Activated CD8-positive, alpha-beta T cell treated with anti-CD3 and anti-CD28 coated beads for 36 hours (primary cell): Measurements from ENCODE around the gene GNA14. TPM values are rescaled to one million over a fixed set of nuclear protein-coding genes. Genes with fewer than 3 reads are reported as not detected.
"Not testable (repeated sequence)": the region's sequence is repeated elsewhere in the genome, so short reads cannot be mapped to it uniquely, and the experiment has no call there.

ENCODE experiments used
- ATAC-seq: fragments of 200-7000 bp; cut with Tn5 transposase; one replicate; pipeline ENCODE4 v1.10.0; 2021; ENCODE audit warnings: mild to moderate bottlenecking, moderate library complexity
- CTCF ChIA-PET: fragments of 350-600 bp; sonication (Branson Sonifier 250); formaldehyde crosslinking; loops from one replicate; lab custom pipeline; 2021; ENCODE audit warnings: antibody characterized with exemption; lab: Charles Lee
- POLR2A ChIA-PET: fragments of 350-600 bp; sonication (Branson Sonifier 250); formaldehyde crosslinking; loops from one replicate; lab custom pipeline; 2021; ENCODE audit warnings: antibody characterized with exemption; lab: Charles Lee
- DNase-seq: peaks from one replicate; pipeline ENCODE4 v3.0.0-alpha.2; 2020
- H3K27ac Mint-ChIP-seq: one replicate; pipeline ENCODE4 v1.8.0; 2021; ENCODE audit warnings: mild to moderate bottlenecking, mixed read lengths
- H3K27me3 Mint-ChIP-seq: one replicate; pipeline ENCODE4 v1.8.0; 2021; ENCODE audit warnings: mixed read lengths
- H3K36me3 Mint-ChIP-seq: one replicate; pipeline ENCODE4 v1.8.0; 2021; ENCODE audit warnings: low read depth, mixed read lengths
- H3K4me1 Mint-ChIP-seq: one replicate; pipeline ENCODE4 v1.8.0; 2021; ENCODE audit warnings: low read depth, mixed read lengths
- H3K4me3 Mint-ChIP-seq: one replicate; pipeline ENCODE4 v1.8.0; 2021; ENCODE audit warnings: mild to moderate bottlenecking, moderate library complexity, mixed read lengths
- H3K9me3 Mint-ChIP-seq: one replicate; pipeline ENCODE4 v1.8.0; 2021; ENCODE audit warnings: mixed read lengths
- CTCF ChIP-seq: fragments of 200-600 bp; IDR thresholded peaks from one replicate; pipeline ENCODE4 v1.8.0; 2022; ENCODE audit warnings: antibody characterized with exemption, mild to moderate bottlenecking
- intact Hi-C: fragments of 100-400 bp; cut with micrococcal nuclease; formaldehyde crosslinking; loops from one replicate; pipeline ENCODE4 v1.10.0; 2022
- total RNA-seq, 2 experiments: library from RNA; stranded (reverse); gene quantifications; one replicate each; pipeline ENCODE4 v1.2.3, GENCODE V29; 2021

Gene GNA14
- not detected for total RNA-seq

DNA sequence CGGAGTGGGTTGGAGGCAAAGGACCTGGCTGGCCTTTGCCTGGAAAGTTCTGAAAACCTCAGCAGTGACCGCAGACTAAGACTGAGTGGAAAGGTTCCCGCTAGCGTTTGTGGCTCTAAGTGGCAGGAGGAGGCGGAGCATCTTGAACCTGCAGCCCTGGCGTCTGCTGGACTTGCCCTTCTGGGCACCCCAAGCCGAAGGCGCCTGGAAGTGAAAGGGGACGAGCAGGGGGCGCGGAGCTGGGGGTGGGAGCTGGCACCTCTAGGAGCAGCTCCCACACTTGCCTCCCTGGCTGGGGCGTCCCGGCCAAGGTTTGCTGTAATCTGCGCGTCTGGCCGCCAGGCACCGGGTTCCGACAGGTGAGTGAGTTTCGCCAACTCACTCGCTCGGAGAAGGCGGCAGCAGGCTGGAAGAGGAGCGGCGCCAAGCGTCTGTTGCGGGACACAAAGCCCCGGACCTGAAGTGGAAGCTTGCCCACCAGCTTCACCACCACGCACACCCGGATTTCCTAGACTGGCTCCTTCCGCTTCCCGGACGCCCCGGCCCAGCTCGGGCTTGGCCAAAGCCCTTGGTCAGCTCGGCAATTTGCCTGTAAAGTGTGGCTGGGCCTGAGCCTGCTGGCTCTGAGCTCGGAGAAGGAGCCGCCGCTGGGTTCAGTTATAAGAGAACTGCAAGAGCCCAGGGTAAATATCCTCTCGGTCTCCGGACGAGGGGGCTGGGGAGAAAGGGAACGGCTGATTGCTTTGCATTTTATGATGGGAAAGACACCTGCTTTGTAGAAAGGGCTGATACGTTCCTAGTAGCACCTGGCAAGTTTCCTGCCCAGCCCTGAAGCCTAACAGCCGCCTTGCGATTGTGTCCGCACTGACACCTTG is at the start of gene GNA14:
Gene GNA14, minus strand, starts transcription at position 89 of the 875 bp plus-strand sequence. CDS start 529 bp downstream, outside the sequence.
- intact Hi-C loops, result loop anchor here (10.0 kb wide), 2 partner anchors 74 to 106 kb away; no protein-coding TSS in a partner anchor
- TF ChIP-seq CTCF, result no peak
- Mint-ChIP-seq H3K4me1 (peaks cover 10% of the 10 kb centered on the region), H3K27ac (no peak within 1 kb of the TSS), H3K36me3 (no peaks in the 10 kb centered on the region), H3K4me3 (peak within 1 kb of the TSS; percentile 68), H3K27me3 (peaks cover 43% of the 10 kb centered on the region), H3K9me3 (no peaks in the 10 kb centered on the region)
- ATAC-seq, result peak; percentile 34
- peak; percentile 21 for DNase-seq
- CTCF ChIA-PET, result no interaction called here
- POLR2A ChIA-PET, result no interaction called here

DNA sequence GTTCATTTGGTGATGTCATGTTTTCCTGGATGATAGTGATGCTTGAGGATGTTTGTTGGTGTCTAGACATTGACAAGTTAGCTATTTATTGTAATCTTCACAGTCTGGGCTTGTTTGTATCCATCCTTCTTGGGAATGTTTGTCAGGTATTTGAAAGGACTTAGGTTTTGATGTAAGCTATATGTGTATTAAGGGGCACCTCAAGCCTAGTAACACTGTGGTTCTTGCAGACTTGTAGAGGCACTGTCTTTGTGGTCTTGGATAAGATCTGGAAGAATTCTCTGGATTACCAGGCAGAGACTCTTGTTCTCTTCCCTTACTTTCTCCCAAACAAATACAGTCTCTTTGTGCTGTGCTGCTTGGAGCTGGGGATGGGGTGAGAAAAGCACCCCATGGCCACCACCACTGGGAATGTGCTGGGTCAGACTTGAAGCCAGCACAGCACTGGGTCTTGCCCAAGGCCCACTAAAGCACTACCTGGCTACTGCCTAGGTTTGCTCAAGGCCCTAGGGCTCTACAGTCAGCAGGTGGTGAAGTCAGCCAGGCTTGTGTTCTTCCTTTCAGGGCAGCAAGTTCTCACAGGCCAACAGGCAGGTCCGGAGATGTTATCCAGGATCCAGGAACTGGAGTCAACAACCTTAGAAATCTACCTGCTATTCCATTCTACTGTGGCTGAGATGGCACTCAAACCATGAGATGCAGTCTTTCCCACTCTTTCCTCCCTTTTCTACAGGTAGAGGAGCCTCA is 49.3 kb upstream of the GNA14 start:
- no peak for TF ChIP-seq CTCF
- H3K27me3 Mint-ChIP-seq, result peaks cover 3% of the 10 kb centered on the region
- ATAC-seq, result no peak
- DNase-seq, result no peak
- CTCF ChIA-PET, result interaction anchor here (0.6 kb wide), 1 partner anchor 68 kb away, joined by 3 read pairs; no protein-coding TSS in a partner anchor
- no peaks in the 10 kb centered on the region for H3K36me3 Mint-ChIP-seq
- peaks cover 5% of the 10 kb centered on the region for H3K9me3 Mint-ChIP-seq
- H3K4me3 Mint-ChIP-seq, result no peak overlapping the region
- intact Hi-C loops, result no loop called here
- H3K4me1 Mint-ChIP-seq, result no peaks in the 10 kb centered on the region
- POLR2A ChIA-PET, result interaction anchor here (1.2 kb wide), 1 partner anchor 8 kb away, joined by 3 read pairs; no protein-coding TSS in a partner anchor
- H3K27ac Mint-ChIP-seq, result no peak overlapping the region

GRCh38 chr9:77690723-77691122 is 42.6 kb upstream of the GNA14 start:
- POLR2A ChIA-PET, result interaction anchor here (0.6 kb wide), 1 partner anchor 983 kb away, joined by 3 read pairs; no protein-coding TSS in a partner anchor
- H3K36me3 Mint-ChIP-seq, H3K27me3 Mint-ChIP-seq, H3K4me1 Mint-ChIP-seq, H3K9me3 Mint-ChIP-seq, ATAC-seq, intact Hi-C loops, DNase-seq, CTCF ChIA-PET, H3K4me3 Mint-ChIP-seq, H3K27ac Mint-ChIP-seq: not testable (repeated sequence)

- H3K27me3 Mint-ChIP-seq, H3K36me3 Mint-ChIP-seq, intact Hi-C loops, H3K27ac Mint-ChIP-seq, DNase-seq, CTCF ChIA-PET, H3K9me3 Mint-ChIP-seq, ATAC-seq, H3K4me3 Mint-ChIP-seq, H3K4me1 Mint-ChIP-seq: not testable (repeated sequence)
- POLR2A ChIA-PET, result interaction anchor here (1.2 kb wide), 1 partner anchor 11 kb away, joined by 3 read pairs; no protein-coding TSS in a partner anchor
Measured at GRCh38 chr9:77690119-77690518, 42.0 kb upstream of the GNA14 start.

DNA sequence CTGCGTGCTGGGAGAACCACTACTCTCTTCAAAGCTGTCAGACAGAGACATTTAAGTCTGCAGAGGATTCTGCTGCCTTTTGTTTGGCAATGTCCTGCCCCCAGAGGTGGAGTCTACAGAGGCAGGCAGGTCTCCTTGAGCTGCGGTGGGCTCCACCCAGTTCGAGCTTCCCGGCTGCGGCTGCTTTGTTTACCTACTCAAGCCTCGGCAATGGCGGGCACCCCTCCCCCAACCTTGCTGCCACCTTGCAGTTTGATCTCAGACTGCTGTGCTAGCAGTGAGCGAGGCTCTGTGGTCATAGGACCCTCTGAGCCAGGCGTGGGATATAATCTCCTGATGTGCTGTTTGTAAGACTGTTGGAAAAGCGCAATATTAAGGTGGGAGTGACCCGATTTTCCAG is 39.6 kb upstream of the GNA14 start:
- H3K27me3 Mint-ChIP-seq, ATAC-seq, POLR2A ChIA-PET, H3K4me3 Mint-ChIP-seq, intact Hi-C loops, H3K9me3 Mint-ChIP-seq, CTCF ChIA-PET, H3K36me3 Mint-ChIP-seq, H3K4me1 Mint-ChIP-seq, DNase-seq, H3K27ac Mint-ChIP-seq: not testable (repeated sequence)

DNA sequence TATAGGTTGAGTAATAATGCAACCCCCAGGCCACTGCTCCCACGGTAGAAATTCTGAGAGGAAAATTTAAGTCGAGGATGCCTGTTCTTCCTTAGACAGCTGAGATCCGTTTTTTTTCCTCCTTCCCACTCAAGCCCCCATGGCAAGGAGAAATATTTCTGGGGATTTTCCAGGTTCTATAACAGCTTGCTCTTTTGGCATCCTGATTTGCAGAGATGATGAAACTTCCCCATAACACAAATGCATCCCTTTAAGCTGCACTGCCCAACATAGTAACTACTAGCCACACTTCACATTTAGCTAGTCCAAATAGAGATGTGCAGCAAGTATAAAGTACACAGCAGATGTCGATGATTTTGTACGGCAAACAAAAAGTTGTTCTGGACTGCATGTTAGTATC is 32.5 kb upstream of the GNA14 start:
- H3K9me3 Mint-ChIP-seq, result peaks cover 2% of the 10 kb centered on the region
- peaks cover 2% of the 10 kb centered on the region for H3K27me3 Mint-ChIP-seq
- ChIA-PET POLR2A (no interaction called here), CTCF (no interaction called here)
- ATAC-seq (no peak), DNase-seq (no peak)
- intact Hi-C loops, result no loop called here
- no peak overlapping the region for H3K27ac Mint-ChIP-seq
- no peaks in the 10 kb centered on the region for H3K4me1 Mint-ChIP-seq
- TF ChIP-seq CTCF, result no peak
- no peak overlapping the region for H3K4me3 Mint-ChIP-seq
- no peaks in the 10 kb centered on the region for H3K36me3 Mint-ChIP-seq
